OCI-LY1 (cell line): ENCODE measurements around the gene GIT2.

Experiments
- H2AFZ ChIP-seq: fragments of 200-600 bp; sonication (generic), shearing (Covaris generic); 2 replicates; pipeline ENCODE4 v1.6.0; 2014; ENCODE audit warnings: antibody characterized with exemption, mild to moderate bottlenecking, low read length
- H3F3A ChIP-seq: fragments of 200-600 bp; sonication (generic), shearing (Covaris generic); 2 replicates; pipeline ENCODE4 v1.6.0; 2014; ENCODE audit warnings: mild to moderate bottlenecking, antibody characterized with exemption, low read length, moderate library complexity; ENCODE audit not compliant: insufficient read depth
- H3K27ac ChIP-seq: fragments of 200-600 bp; sonication (generic); 2 replicates; pipeline ENCODE4 v1.5.1; 2014; ENCODE audit warnings: low read length, mixed run types, mild to moderate bottlenecking, low read depth; ENCODE audit not compliant: poor library complexity, severe bottlenecking
- H3K27me3 ChIP-seq: fragments of 200-600 bp; sonication (generic); 2 replicates; pipeline ENCODE4 v1.6.0; 2014; ENCODE audit warnings: antibody characterized with exemption, mild to moderate bottlenecking, low read length, moderate library complexity; ENCODE audit not compliant: insufficient read depth
- H3K36me3 ChIP-seq: fragments of 200-600 bp; sonication (generic); 2 replicates; pipeline ENCODE4 v1.6.1; 2014; ENCODE audit warnings: mild to moderate bottlenecking, antibody characterized with exemption, low read length, moderate library complexity, mixed read lengths; ENCODE audit not compliant: insufficient read depth
- H3K4me1 ChIP-seq: fragments of 200-600 bp; sonication (generic); 2 replicates; pipeline ENCODE4 v1.5.1; 2014; ENCODE audit warnings: mild to moderate bottlenecking, low read length, moderate library complexity; ENCODE audit not compliant: insufficient read depth, severe bottlenecking
- H3K4me2 ChIP-seq: fragments of 200-600 bp; sonication (generic), shearing (Covaris generic); 2 replicates; pipeline ENCODE4 v1.6.1; 2014; ENCODE audit warnings: low read length
- H3K4me3 ChIP-seq: fragments of 200-600 bp; sonication (generic); 2 replicates; pipeline ENCODE4 v1.5.1; 2014; ENCODE audit warnings: low read length, low read depth, mild to moderate bottlenecking, mixed read lengths; ENCODE audit not compliant: poor library complexity, severe bottlenecking
- H3K79me2 ChIP-seq: fragments of 200-600 bp; shearing (Covaris generic); 2 replicates; pipeline ENCODE4 v1.6.1; 2016; ENCODE audit warnings: mixed run types, low read length, mixed read lengths; ENCODE audit not compliant: insufficient read depth
- H3K9ac ChIP-seq: fragments of 200-600 bp; sonication (generic), shearing (Covaris generic); 2 replicates; pipeline ENCODE4 v1.6.1; 2014; ENCODE audit warnings: mild to moderate bottlenecking, low read length, mixed read lengths
- H3K9me2 ChIP-seq: fragments of 200-600 bp; sonication (generic), shearing (Covaris generic); 2 replicates; pipeline ENCODE4 v1.6.1; 2014; ENCODE audit warnings: low read depth, mild to moderate bottlenecking, low read length, mixed read lengths
- H3K9me3 ChIP-seq: fragments of 200-600 bp; shearing (Covaris generic); 2 replicates; pipeline ENCODE4 v1.6.1; 2014; ENCODE audit warnings: low read length, mixed read lengths
- H4K20me1 ChIP-seq: fragments of 200-600 bp; sonication (generic), shearing (Covaris generic); 2 replicates; pipeline ENCODE4 v1.6.0; 2016; ENCODE audit warnings: mild to moderate bottlenecking, low read length; ENCODE audit not compliant: insufficient read depth
- CTCF ChIP-seq: fragments of 200-600 bp; sonication (generic), shearing (Covaris generic); IDR thresholded peaks from 2 replicates; pipeline ENCODE4 v1.5.1; 2017; ENCODE audit warnings: mild to moderate bottlenecking, antibody characterized with exemption, low read length, moderate library complexity, mixed read lengths
- EZH2 ChIP-seq: fragments of 200-600 bp; sonication (generic), shearing (Covaris generic); IDR thresholded peaks from 2 replicates; pipeline ENCODE4 v1.8.0; 2017; ENCODE audit warnings: borderline replicate concordance, mixed run types, mild to moderate bottlenecking, antibody characterized with exemption, low read length, moderate library complexity, mixed read lengths

Gene GIT2

GRCh38 chr12:110033888-110034287 is 37.7 kb upstream of the GIT2 start:
- no peaks in the 10 kb centered on the region for H4K20me1 ChIP-seq
- H2AFZ ChIP-seq = no peak overlapping the region
- H3K9ac ChIP-seq = no peak overlapping the region
- no peak overlapping the region for H3K4me2 ChIP-seq
- no peaks in the 10 kb centered on the region for H3K4me1 ChIP-seq
- no peak for TF ChIP-seq CTCF
- no peak for TF ChIP-seq EZH2
- no peaks in the 10 kb centered on the region for H3K9me3 ChIP-seq
- peaks cover 70% of the 10 kb centered on the region for H3K36me3 ChIP-seq
- H3K27me3 ChIP-seq = no peaks in the 10 kb centered on the region
- no peaks in the 10 kb centered on the region for H3K79me2 ChIP-seq
- no peak overlapping the region for H3K4me3 ChIP-seq
- H3F3A ChIP-seq = no peaks in the 10 kb centered on the region
- no peaks in the 10 kb centered on the region for H3K9me2 ChIP-seq
- H3K27ac ChIP-seq = no peak overlapping the region

- no peak overlapping the region for H3K4me3 ChIP-seq
- H3K36me3 ChIP-seq = peaks cover 73% of the 10 kb centered on the region
Observed at GRCh38 chr12:110029290-110029815, 33.2 kb upstream of the GIT2 start.

GRCh38 chr12:110028323-110028722 is 32.2 kb upstream of the GIT2 start:
- H4K20me1 ChIP-seq = no peaks in the 10 kb centered on the region
- peaks cover 73% of the 10 kb centered on the region for H3K36me3 ChIP-seq
- H3K27me3 ChIP-seq = no peaks in the 10 kb centered on the region
- H3K4me1 ChIP-seq = no peaks in the 10 kb centered on the region
- no peak for TF ChIP-seq EZH2
- TF ChIP-seq CTCF = no peak
- no peak overlapping the region for H3K4me2 ChIP-seq
- no peak overlapping the region for H3K9ac ChIP-seq
- H2AFZ ChIP-seq = no peak overlapping the region
- H3K79me2 ChIP-seq = no peaks in the 10 kb centered on the region
- no peak overlapping the region for H3K4me3 ChIP-seq
- no peaks in the 10 kb centered on the region for H3K9me3 ChIP-seq
- no peak overlapping the region for H3K27ac ChIP-seq
- no peaks in the 10 kb centered on the region for H3K9me2 ChIP-seq
- no peaks in the 10 kb centered on the region for H3F3A ChIP-seq

More at GRCh38 chr12:110029290-110029815, 33.2 kb upstream of the GIT2 start:
- no peaks in the 10 kb centered on the region for H3K9me2 ChIP-seq
- no peaks in the 10 kb centered on the region for H4K20me1 ChIP-seq
- H3K4me2 ChIP-seq = no peak overlapping the region
- H3F3A ChIP-seq = no peaks in the 10 kb centered on the region
- H3K9ac ChIP-seq = no peak overlapping the region
- H3K4me1 ChIP-seq = no peaks in the 10 kb centered on the region
- H3K27ac ChIP-seq = no peak overlapping the region
- H3K27me3 ChIP-seq = no peaks in the 10 kb centered on the region
- no peaks in the 10 kb centered on the region for H3K79me2 ChIP-seq
- no peak overlapping the region for H2AFZ ChIP-seq
- TF ChIP-seq CTCF = no peak
- no peak for TF ChIP-seq EZH2
- H3K9me3 ChIP-seq = no peaks in the 10 kb centered on the region
